ENCODE data around the gene GJC3.
A peak's percentile ranks its signal among the peaks of the same experiment; 100 is the strongest.
"Not testable (repeated sequence)": the region's sequence is repeated elsewhere in the genome, so short reads cannot be mapped to it uniquely, and the experiment has no call there.

Gene GJC3

GRCh38 chr7:99918959-99919813 lies 10.2 kb downstream of the GJC3 start, which contains the start of gene TRIM4:
TSS of gene TRIM4 (minus strand) at chr7:99919530. CDS start at chr7:99919401, 129 bp downstream.
- ATAC-seq (peak; percentile 100), DNase-seq (peak; percentile 92)
- no peaks in the 10 kb centered on the region for H3K27me3 Mint-ChIP-seq
- H3K27ac Mint-ChIP-seq: peak within 1 kb of the TSS; percentile 96
- peaks cover 46% of the 10 kb centered on the region for H3K4me1 Mint-ChIP-seq
- H3K36me3 Mint-ChIP-seq (ENCODE audit: low read depth): peaks cover 25% of the 10 kb centered on the region
- peak within 1 kb of the TSS; percentile 94 for H3K4me3 Mint-ChIP-seq
- no peaks in the 10 kb centered on the region for H3K9me3 Mint-ChIP-seq

GRCh38 chr7:99910976-99911375 lies 18.4 kb downstream of the GJC3 start:
- peaks cover 41% of the 10 kb centered on the region for H3K36me3 Mint-ChIP-seq (ENCODE audit: low read depth)
- peaks cover 33% of the 10 kb centered on the region for H3K4me1 Mint-ChIP-seq
- no peak for DNase-seq
- H3K27me3 Mint-ChIP-seq: no peaks in the 10 kb centered on the region
- no peak for ATAC-seq
- H3K9me3 Mint-ChIP-seq: no peaks in the 10 kb centered on the region
- H3K27ac Mint-ChIP-seq: no peak overlapping the region
- no peak overlapping the region for H3K4me3 Mint-ChIP-seq

- no peak for ATAC-seq
- H3K9me3 Mint-ChIP-seq: no peaks in the 10 kb centered on the region
- H3K36me3 Mint-ChIP-seq (ENCODE audit: low read depth): peaks cover 62% of the 10 kb centered on the region
These were observed 27.8 kb downstream of the GJC3 start for GRCh38 chr7:99901581-99901980.

GRCh38 chr7:99899830-99900519 lies 29.4 kb downstream of the GJC3 start:
- Mint-ChIP-seq H3K27ac (no peak overlapping the region), H3K4me1 (peaks cover 3% of the 10 kb centered on the region), H3K27me3 (no peaks in the 10 kb centered on the region), H3K36me3 (ENCODE audit: low read depth) (peaks cover 55% of the 10 kb centered on the region), H3K4me3 (no peak overlapping the region), H3K9me3 (no peaks in the 10 kb centered on the region)
- no peak for ATAC-seq
- no peak for DNase-seq

More at GRCh38 chr7:99901581-99901980, 27.8 kb downstream of the GJC3 start:
- Mint-ChIP-seq H3K4me1 (peaks cover 3% of the 10 kb centered on the region), H3K4me3 (no peak overlapping the region), H3K27ac (peak overlapping the region; percentile 52), H3K27me3 (no peaks in the 10 kb centered on the region)
- no peak for DNase-seq

- peaks cover 49% of the 10 kb centered on the region for H3K36me3 Mint-ChIP-seq (ENCODE audit: low read depth)
- H3K4me1 Mint-ChIP-seq: peaks cover 3% of the 10 kb centered on the region
- H3K27me3 Mint-ChIP-seq: no peaks in the 10 kb centered on the region
- DNase-seq (no peak), ATAC-seq (no peak)
- H3K4me3 Mint-ChIP-seq: no peak overlapping the region
- H3K27ac Mint-ChIP-seq: no peak overlapping the region
- H3K9me3 Mint-ChIP-seq: no peaks in the 10 kb centered on the region
These were observed 30.6 kb downstream of the GJC3 start for GRCh38 chr7:99898836-99899235.

- Mint-ChIP-seq H3K9me3 (no peaks in the 10 kb centered on the region), H3K4me3 (no peak overlapping the region), H3K36me3 (ENCODE audit: low read depth) (peaks cover 44% of the 10 kb centered on the region), H3K4me1 (peaks cover 3% of the 10 kb centered on the region), H3K27ac (no peak overlapping the region), H3K27me3 (no peaks in the 10 kb centered on the region)
- ATAC-seq (peak; percentile 15), DNase-seq (no peak)
These were observed 31.4 kb downstream of the GJC3 start for GRCh38 chr7:99898023-99898357.

GRCh38 chr7:99897322-99898022 lies 31.9 kb downstream of the GJC3 start:
- peaks cover 3% of the 10 kb centered on the region for H3K4me1 Mint-ChIP-seq
- DNase-seq: no peak
- no peak for ATAC-seq
- H3K36me3 Mint-ChIP-seq (ENCODE audit: low read depth): peaks cover 39% of the 10 kb centered on the region
- H3K27ac Mint-ChIP-seq: no peak overlapping the region
- H3K4me3 Mint-ChIP-seq: no peak overlapping the region
- H3K27me3 Mint-ChIP-seq: no peaks in the 10 kb centered on the region
- H3K9me3 Mint-ChIP-seq: no peaks in the 10 kb centered on the region

- no peak overlapping the region for H3K27ac Mint-ChIP-seq
- peaks cover 6% of the 10 kb centered on the region for H3K9me3 Mint-ChIP-seq
- H3K4me1 Mint-ChIP-seq: peaks cover 3% of the 10 kb centered on the region
- no peak overlapping the region for H3K4me3 Mint-ChIP-seq
- peaks cover 39% of the 10 kb centered on the region for H3K36me3 Mint-ChIP-seq (ENCODE audit: low read depth)
- DNase-seq: no peak
- no peaks in the 10 kb centered on the region for H3K27me3 Mint-ChIP-seq
- no peak for ATAC-seq
These were observed 34.7 kb downstream of the GJC3 start for GRCh38 chr7:99894738-99895137.

- Mint-ChIP-seq H3K4me1 (peaks cover 3% of the 10 kb centered on the region), H3K9me3 (peaks cover 6% of the 10 kb centered on the region), H3K27ac (no peak overlapping the region), H3K36me3 (ENCODE audit: low read depth) (peaks cover 40% of the 10 kb centered on the region), H3K27me3 (no peaks in the 10 kb centered on the region), H3K4me3 (no peak overlapping the region)
- DNase-seq (no peak), ATAC-seq (no peak)
These were observed 36.1 kb downstream of the GJC3 start for GRCh38 chr7:99893280-99893679.

GRCh38 chr7:99890348-99890747 lies 39.1 kb downstream of the GJC3 start:
- H3K27me3 Mint-ChIP-seq, H3K9me3 Mint-ChIP-seq, DNase-seq, ATAC-seq, H3K27ac Mint-ChIP-seq, H3K4me1 Mint-ChIP-seq, H3K4me3 Mint-ChIP-seq: not testable (repeated sequence)
- H3K36me3 Mint-ChIP-seq (ENCODE audit: low read depth): peaks cover 37% of the 10 kb centered on the region

- peaks cover 36% of the 10 kb centered on the region for H3K36me3 Mint-ChIP-seq (ENCODE audit: low read depth)
- not testable (repeated sequence) for H3K27ac Mint-ChIP-seq
These were observed 41.1 kb downstream of the GJC3 start for GRCh38 chr7:99888366-99888765.

GRCh38 chr7:99881370-99881769 lies 48.0 kb downstream of the GJC3 start:
- H3K27me3 Mint-ChIP-seq: no peaks in the 10 kb centered on the region
- ATAC-seq: no peak
- no peaks in the 10 kb centered on the region for H3K9me3 Mint-ChIP-seq
- H3K27ac Mint-ChIP-seq: no peak overlapping the region
- peaks cover 2% of the 10 kb centered on the region for H3K36me3 Mint-ChIP-seq (ENCODE audit: low read depth)
- DNase-seq: no peak
- H3K4me1 Mint-ChIP-seq: no peaks in the 10 kb centered on the region
- H3K4me3 Mint-ChIP-seq: no peak overlapping the region

More at GRCh38 chr7:99888366-99888765, 41.1 kb downstream of the GJC3 start:
- not testable (repeated sequence) for H3K4me1 Mint-ChIP-seq, DNase-seq, ATAC-seq, H3K4me3 Mint-ChIP-seq, H3K9me3 Mint-ChIP-seq, H3K27me3 Mint-ChIP-seq

- no peaks in the 10 kb centered on the region for H3K9me3 Mint-ChIP-seq
- H3K27me3 Mint-ChIP-seq: no peaks in the 10 kb centered on the region
- no peaks in the 10 kb centered on the region for H3K36me3 Mint-ChIP-seq (ENCODE audit: low read depth)
- DNase-seq: no peak
- H3K27ac Mint-ChIP-seq: no peak within 1 kb of the TSS
- no peak within 1 kb of the TSS for H3K4me3 Mint-ChIP-seq
- ATAC-seq: no peak
- H3K4me1 Mint-ChIP-seq: no peaks in the 10 kb centered on the region
These were observed 52.5 kb downstream of the GJC3 start, which contains the start of gene OR2AE1 for GRCh38 chr7:99876933-99877332. TSS of gene OR2AE1 (minus strand) at chr7:99877033. CDS start at chr7:99877033, 0 bp downstream.

- H3K4me1 Mint-ChIP-seq: no peaks in the 10 kb centered on the region
- H3K27me3 Mint-ChIP-seq: no peaks in the 10 kb centered on the region
- no peak for ATAC-seq
- no peaks in the 10 kb centered on the region for H3K9me3 Mint-ChIP-seq
- H3K4me3 Mint-ChIP-seq: no peak overlapping the region
- H3K36me3 Mint-ChIP-seq (ENCODE audit: low read depth): no peaks in the 10 kb centered on the region
- DNase-seq: no peak
- no peak overlapping the region for H3K27ac Mint-ChIP-seq
These were observed 52.9 kb downstream of the GJC3 start for GRCh38 chr7:99876491-99876890.
